K562 (cell line): Measurements from ENCODE around the gene NAGPA. TPM values are rescaled to one million over a fixed set of nuclear protein-coding genes. Genes with fewer than 3 reads are reported as not detected.
A peak's percentile ranks its signal among the peaks of the same experiment; 100 is the strongest.

Source experiments
- ATAC-seq: fragments of 200-7000 bp; cut with Tn5 transposase; 3 replicates; pipeline ENCODE4 v1.9.1; 2020; ENCODE audit warnings: moderate library complexity
- BruUV-seq: library from RNA; stranded (reverse); fragments of 400-500 nt; replicated peaks from 2 replicates; lab custom pipeline; 2021; lab: Mats Ljungman, UMichigan
- CTCF ChIA-PET: fragments of 300-600 bp; formaldehyde crosslinking; extraction: SDS; loops from one replicate; lab custom pipeline; 2021; ENCODE audit warnings: low intra/inter-chr PET ratio; lab: Yijun Ruan, JAX
- POLR2A ChIA-PET: fragments of 300-600, 350-650 bp; sonication (Branson Sonifier 250); formaldehyde crosslinking; extraction: SDS; loops from one replicate; lab custom pipeline; 2021; ENCODE audit warnings: antibody characterized with exemption, inconsistent platforms; lab: Yijun Ruan, JAX
- DNase-seq, 4 experiments: peaks; one replicate each; pipeline versions ENCODE4 v3.0.0 to v3.0.0-alpha.2; 2011 to 2018; ENCODE audit warnings: low spot score in 3 of 4, mixed read lengths in 3 of 4; ENCODE audit errors: extremely low read depth in 1 of 4
- FAIRE-seq: peaks from 2 replicates; lab custom pipeline; 2011; peaks lifted over from hg19 to GRCh38; lab: Jason Lieb, UNC
- H2AFZ ChIP-seq: 2 replicates; pipeline ENCODE4 v1.6.0; 2011; ENCODE audit warnings: low read depth, low read length, control low read depth, inconsistent platforms
- H3K27ac ChIP-seq: fragments of 200-600 bp; 3 replicates; pipeline ENCODE4 v1.8.0; 2011; ENCODE audit warnings: low read depth, mild to moderate bottlenecking, control low read depth, inconsistent platforms, low read length, moderate library complexity, mixed read lengths; ENCODE audit errors: extremely low read depth
- H3K27me3 ChIP-seq, 2 experiments: fragments of 300-600 bp in 1 of 2; 2 replicates in 1 of 2; 3 replicates in 1 of 2; pipeline versions ENCODE4 v1.6.0 to v1.8.0; 2011; ENCODE audit warnings: inconsistent platforms in 2 of 2, low read length in 2 of 2, mild to moderate bottlenecking in 1 of 2, mixed read lengths in 1 of 2, moderate library complexity in 1 of 2; ENCODE audit not compliant: control insufficient read depth in 2 of 2, insufficient read depth in 2 of 2
- H3K36me3 ChIP-seq: fragments of 300-600 bp; 3 replicates; pipeline ENCODE4 v1.8.0; 2011; ENCODE audit warnings: mild to moderate bottlenecking, low read length, inconsistent platforms; ENCODE audit not compliant: control insufficient read depth, insufficient read depth
- H3K4me1 ChIP-seq, 2 experiments: fragments of 200-600 bp in 1 of 2; replicated peaks in 1 of 2; 2 replicates in 1 of 2; 3 replicates in 1 of 2; pipeline versions ENCODE4 v1.5.1 to v1.8.0; 2011; ENCODE audit warnings: inconsistent platforms in 2 of 2, low read length in 2 of 2, mild to moderate bottlenecking in 1 of 2, mixed read lengths in 1 of 2, moderate library complexity in 1 of 2; ENCODE audit not compliant: control insufficient read depth in 2 of 2, insufficient read depth in 2 of 2
- H3K4me2 ChIP-seq: 2 replicates; pipeline ENCODE4 v1.6.1; 2011; ENCODE audit warnings: low read length, control low read depth, inconsistent platforms, mixed read lengths; ENCODE audit not compliant: insufficient read depth
- H3K4me3 ChIP-seq: fragments of 200-600 bp; sonication (generic), shearing (Covaris generic); 2 replicates; pipeline ENCODE4 v1.5.1; 2016; ENCODE audit warnings: control low read depth, inconsistent platforms
- H3K79me2 ChIP-seq: fragments of 200-600 bp; 3 replicates; pipeline ENCODE4 v1.8.0; 2011; ENCODE audit warnings: low read length, inconsistent platforms; ENCODE audit not compliant: control insufficient read depth, insufficient read depth
- H3K9ac ChIP-seq, 2 experiments: 2 replicates each; pipeline versions ENCODE4 v1.6.0 to v1.6.1; 2011; ENCODE audit warnings: low read depth in 2 of 2, low read length in 2 of 2, control low read depth in 1 of 2, inconsistent platforms in 1 of 2, mild to moderate bottlenecking in 1 of 2, mixed read lengths in 1 of 2; ENCODE audit not compliant: insufficient read depth in 1 of 2
- H3K9me1 ChIP-seq: one replicate; pipeline ENCODE4 v1.6.0; 2011; ENCODE audit warnings: inconsistent platforms, mild to moderate bottlenecking, low read length, moderate library complexity; ENCODE audit not compliant: control insufficient read depth, insufficient read depth
- H3K9me3 ChIP-seq: replicated peaks from 2 replicates; pipeline ENCODE4 v1.5.1; 2011; ENCODE audit warnings: low read depth, low read length, inconsistent platforms; ENCODE audit not compliant: control insufficient read depth, insufficient read depth
- H4K20me1 ChIP-seq: replicated peaks from 2 replicates; pipeline ENCODE4 v1.6.1; 2011; ENCODE audit warnings: low read length, inconsistent platforms, mixed read lengths; ENCODE audit not compliant: control insufficient read depth, insufficient read depth
- KLF1 ChIP-seq: fragments of 450-650 bp; IDR thresholded peaks from 2 replicates; pipeline ENCODE4 v1.6.1; 2016; ENCODE audit warnings: missing genetic modification characterization, missing compliant biosample characterization
- L3MBTL2 ChIP-seq: fragments of 450-650 bp; IDR thresholded peaks from 2 replicates; pipeline ENCODE4 v1.6.1; 2016; ENCODE audit warnings: mild to moderate bottlenecking, moderate library complexity
- MAZ ChIP-seq, 2 experiments: fragments of 450-650 bp in 1 of 2; sonication (generic) in 1 of 2; formaldehyde crosslinking; IDR thresholded peaks in 1 of 2; conservative IDR thresholded peaks in 1 of 2; 2 replicates each; pipeline versions ENCODE4 v1.4.0 to v1.5.0; 2020; ENCODE audit warnings: mild to moderate bottlenecking in 1 of 2, missing genetic modification reagents in 1 of 2
- MTF1 ChIP-seq: fragments of 250-450 bp; sonication (Bioruptor Pico); IDR thresholded peaks from 2 replicates; pipeline ENCODE4 v1.9.0; 2021; ENCODE audit warnings: moderate library complexity, mild to moderate bottlenecking, inconsistent platforms, borderline replicate concordance
- SREBF2 ChIP-seq: sonication (generic); formaldehyde crosslinking; IDR thresholded peaks from 2 replicates; pipeline ENCODE4 v1.4.0; 2020; ENCODE audit warnings: mild to moderate bottlenecking, missing genetic modification reagents
- SRSF9 ChIP-seq: fragments of 200-400 bp; formaldehyde crosslinking; IDR thresholded peaks from 2 replicates; pipeline ENCODE4 v1.6.1; 2017; ENCODE audit warnings: low read depth, low read length, borderline replicate concordance
- ZKSCAN8 ChIP-seq: fragments of 200-800 bp; sonication (Bioruptor generic); IDR thresholded peaks from 2 replicates; pipeline ENCODE4 v1.6.1; 2016; ENCODE audit warnings: missing genetic modification characterization, missing compliant biosample characterization
- ZNF253 ChIP-seq: fragments of 250-450 bp; sonication (Bioruptor Pico); conservative IDR thresholded peaks from 2 replicates; pipeline ENCODE4 v1.6.1; 2021; ENCODE audit warnings: mild to moderate bottlenecking
- ZNF431 ChIP-seq: sonication (generic); formaldehyde crosslinking; IDR thresholded peaks from 2 replicates; pipeline ENCODE4 v1.8.0; 2022; ENCODE audit warnings: mild to moderate bottlenecking, missing genetic modification reagents
- WGBS: fragments of 100-300 bp; shearing (Covaris generic); methylation state at CpG from one replicate; pipeline ENCODE4 v1.1.6; 2016; ENCODE audit warnings: low coverage, mixed read lengths; ENCODE audit not compliant: insufficient coverage; ENCODE audit errors: missing lambda C conversion rate; 5-methylcytosine and 5-hydroxymethylcytosine counted together
- in situ Hi-C: fragments of 300-500 bp; cut with MboI; formaldehyde crosslinking; loops from 4 replicates; pipeline ENCODE4 v1.15.0; 2018; ENCODE audit warnings: inconsistent platforms, mixed read lengths
- intact Hi-C: fragments of 100-400 bp; cut with micrococcal nuclease; formaldehyde crosslinking; loops from 2 replicates; pipeline ENCODE4 v1.14.2; 2022
- polyA plus RNA-seq, 8 experiments: library from polyadenylated mRNA; depleted of rRNA in 4 of 8; stranded (reverse) in 5 of 8; unstranded in 3 of 8; fragments of >200 nt; fragmentation: Nextera tagmentation in 2 of 8; fragmentation: Illumina TruSeq in 1 of 8; extraction: Ambion mirVana in 2 of 8; extraction: Trizol in 1 of 8; gene quantifications; 2 replicates each; pipeline versions ENCODE4 v1.2.1 to v1.2.3, GENCODE V29; 2011 to 2014; ENCODE audit warnings: inconsistent platforms in 1 of 8, missing spikeins in 1 of 8
- total RNA-seq, 7 experiments: library from RNA; depleted of rRNA in 6 of 7; stranded (reverse); fragments of >200 nt in 6 of 7; fragmentation: Illumina TruSeq in 2 of 7; extraction: Trizol in 2 of 7; gene quantifications; 2 replicates each; pipeline versions ENCODE4 v1.2.1 to v1.2.3, GENCODE V29; 2011 to 2021; ENCODE audit warnings: low replicate concordance in 1 of 7
- TF ChIP-seq, protein P1 (sequence below): fragments of 250-450 bp; sonication (Bioruptor Pico); IDR thresholded peaks from 2 replicates; pipeline ENCODE4 v1.4.0; 2020; ENCODE audit warnings: mild to moderate bottlenecking, moderate library complexity, borderline replicate concordance

The NAGPA gene
- total and polyA plus RNA-seq, 9 of the 15 experiments (the other 6 are each of a cell fraction or from before 2014, with no cell fraction given), result 0.15 to 12.7 (median 4.6) TPM

DNA sequence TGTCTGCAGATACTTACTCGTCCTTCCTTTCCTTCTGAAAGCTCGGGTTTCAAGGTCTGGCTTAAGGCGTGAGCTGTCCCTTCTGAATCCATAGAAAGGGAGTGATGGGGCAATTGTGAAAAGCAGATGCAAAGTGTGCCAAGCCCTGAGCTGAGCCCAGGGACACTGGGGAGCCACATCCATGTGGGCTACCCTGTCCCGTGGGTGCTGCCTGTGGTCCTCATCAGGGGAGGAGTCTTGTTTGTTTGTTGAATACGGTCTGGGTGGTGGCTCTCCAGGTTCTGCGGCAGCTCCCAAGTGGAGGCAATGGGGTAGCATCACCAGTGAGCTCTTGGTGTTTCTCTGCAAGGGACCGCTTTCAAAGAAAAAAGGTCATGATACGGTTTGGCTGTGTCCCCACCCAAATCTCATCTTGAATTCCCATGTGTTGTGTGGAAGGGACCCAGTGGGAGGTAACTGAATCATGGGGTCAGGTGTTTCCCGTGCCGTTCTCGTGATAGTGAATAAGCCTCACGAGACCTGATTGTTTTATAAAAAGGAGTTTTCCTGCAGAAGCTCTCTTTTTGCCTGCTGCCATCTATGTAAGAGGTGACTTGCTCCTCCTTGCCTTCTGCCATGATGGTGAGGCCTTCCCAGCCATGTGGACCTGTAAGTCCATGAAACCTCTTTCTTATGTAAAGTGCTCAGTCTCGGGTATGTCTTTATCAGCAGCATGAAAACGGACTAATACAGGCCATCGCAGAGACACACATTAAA, 36.9 kb upstream of the NAGPA start:
- FAIRE-seq, result no peak
- POLR2A ChIA-PET, result interaction anchor here (0.5 to 1.5 kb wide), 2 partner anchors 11 to 19 kb away, joined by 3 to 6 read pairs; no protein-coding TSS in a partner anchor
- Histone ChIP-seq H3K27me3 (peaks cover 14 to 15% of the 10 kb centered on the region in 2 experiments; a peak in 4 of 5 replicates), H3K79me2 (peaks cover 16% of the 10 kb centered on the region), H2AFZ (peak overlapping the region; percentile 96), H3K9me3 (peaks cover 5% of the 10 kb centered on the region; the same call in 1 of the 2 replicates), H3K4me2 (peak overlapping the region; percentile 99; the same call in 1 of the 2 replicates), H3K4me3 (no peak overlapping the region), H4K20me1 (no peaks in the 10 kb centered on the region), H3K27ac (no peak overlapping the region), H3K9me1 (no peaks in the 10 kb centered on the region), H3K9ac (no peak overlapping the region), H3K36me3 (peaks cover 16% of the 10 kb centered on the region; the same call in 2 of the 3 replicates), H3K4me1 (peaks cover 6 to 10% of the 10 kb centered on the region in 2 experiments; a peak in 3 of 5 replicates)
- no peak for ATAC-seq
- intact Hi-C loops (no loop called here), in situ Hi-C loops (no loop called here)
- WGBS, result 59% methylated on average over 14 of the region's 15 CpGs
- no TSS peak for BruUV-seq
- peak; percentile 94 for TF ChIP-seq ZNF431 (CRISPR knock-in tag)
- TF ChIP-seq KLF1 (tag), result no peak
- CTCF ChIA-PET, result no interaction called here
- no peak for DNase-seq

DNA sequence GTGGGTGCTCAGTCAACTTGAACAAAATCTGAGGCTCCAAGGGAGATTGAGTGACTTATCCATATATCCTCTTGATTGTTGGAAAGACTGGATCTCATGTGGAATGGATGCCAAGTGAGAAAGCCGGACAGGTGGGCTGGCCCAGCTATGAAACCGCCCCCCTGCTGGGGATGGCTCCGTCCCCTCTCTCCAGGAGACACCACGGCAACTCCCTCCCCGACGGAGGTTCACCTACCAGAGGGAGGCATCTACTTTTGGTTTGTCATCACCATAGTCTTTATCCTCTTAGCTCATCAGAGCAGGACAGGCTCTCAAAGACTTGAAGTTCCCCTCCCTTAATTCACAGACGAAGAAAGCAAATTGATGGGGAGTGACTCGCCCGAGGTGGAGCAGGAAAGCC, 36.1 kb upstream of the NAGPA start:
- no peak overlapping the region for H2AFZ ChIP-seq
- TF ChIP-seq, protein P1, sequence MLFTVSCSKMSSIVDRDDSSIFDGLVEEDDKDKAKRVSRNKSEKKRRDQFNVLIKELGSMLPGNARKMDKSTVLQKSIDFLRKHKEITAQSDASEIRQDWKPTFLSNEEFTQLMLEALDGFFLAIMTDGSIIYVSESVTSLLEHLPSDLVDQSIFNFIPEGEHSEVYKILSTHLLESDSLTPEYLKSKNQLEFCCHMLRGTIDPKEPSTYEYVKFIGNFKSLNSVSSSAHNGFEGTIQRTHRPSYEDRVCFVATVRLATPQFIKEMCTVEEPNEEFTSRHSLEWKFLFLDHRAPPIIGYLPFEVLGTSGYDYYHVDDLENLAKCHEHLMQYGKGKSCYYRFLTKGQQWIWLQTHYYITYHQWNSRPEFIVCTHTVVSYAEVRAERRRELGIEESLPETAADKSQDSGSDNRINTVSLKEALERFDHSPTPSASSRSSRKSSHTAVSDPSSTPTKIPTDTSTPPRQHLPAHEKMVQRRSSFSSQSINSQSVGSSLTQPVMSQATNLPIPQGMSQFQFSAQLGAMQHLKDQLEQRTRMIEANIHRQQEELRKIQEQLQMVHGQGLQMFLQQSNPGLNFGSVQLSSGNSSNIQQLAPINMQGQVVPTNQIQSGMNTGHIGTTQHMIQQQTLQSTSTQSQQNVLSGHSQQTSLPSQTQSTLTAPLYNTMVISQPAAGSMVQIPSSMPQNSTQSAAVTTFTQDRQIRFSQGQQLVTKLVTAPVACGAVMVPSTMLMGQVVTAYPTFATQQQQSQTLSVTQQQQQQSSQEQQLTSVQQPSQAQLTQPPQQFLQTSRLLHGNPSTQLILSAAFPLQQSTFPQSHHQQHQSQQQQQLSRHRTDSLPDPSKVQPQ (CRISPR knock-in tag), result no peak
- TF ChIP-seq MAZ (CRISPR knock-in tag; conservative IDR thresholded peaks at IDR 0.05 in 1 of 2, IDR thresholded peaks at IDR 0.05 in 1 of 2), result no peak
- no peak for TF ChIP-seq L3MBTL2
- TF ChIP-seq SREBF2 (CRISPR knock-in tag), result no peak
- no peak for TF ChIP-seq MTF1
- TF ChIP-seq SRSF9, result no peak
- TF ChIP-seq ZKSCAN8, result no peak
- no peak for TF ChIP-seq ZNF253 (CRISPR knock-in tag)
- FAIRE-seq (no peak), ATAC-seq (no peak), DNase-seq (no peak)
- no peaks in the 10 kb centered on the region for H3K9me1 ChIP-seq
- no peak overlapping the region for H3K9ac ChIP-seq
- H3K27me3 ChIP-seq, result peaks cover 18 to 22% of the 10 kb centered on the region in 2 experiments; a peak in 4 of 5 replicates
- WGBS, result 60% methylated on average over 4 of the region's 9 CpGs
- no peak overlapping the region for H3K4me3 ChIP-seq
- peaks cover 16% of the 10 kb centered on the region for H3K79me2 ChIP-seq
- intact Hi-C loops, result no loop called here
- CTCF ChIA-PET, result no interaction called here
- POLR2A ChIA-PET, result no interaction called here
- in situ Hi-C loops, result no loop called here
- H3K36me3 ChIP-seq, result peaks cover 9% of the 10 kb centered on the region; the same call in 2 of the 3 replicates
- H4K20me1 ChIP-seq, result no peaks in the 10 kb centered on the region
- no TSS peak for BruUV-seq
- H3K9me3 ChIP-seq, result peaks cover 5% of the 10 kb centered on the region; the same call in 1 of the 2 replicates
- no peak overlapping the region for H3K4me2 ChIP-seq
- no peak overlapping the region for H3K27ac ChIP-seq
- peaks cover 6 to 11% of the 10 kb centered on the region in 2 experiments; a peak in 4 of 5 replicates for H3K4me1 ChIP-seq
